ENCODE results near the gene ACTR3C.

Gene ACTR3C

GRCh38 chr7:150357771-150358427 is 34.6 kb upstream of the ACTR3C start:
- ATAC-seq, result no peak

GRCh38 chr7:150357270-150357669 is 33.9 kb upstream of the ACTR3C start:
- TF ChIP-seq ZNF8 (CRISPR knock-in tag; IDR thresholded peaks at IDR 0.05), result no peak
- TF ChIP-seq ZC3H10 (CRISPR knock-in tag; IDR thresholded peaks at IDR 0.05), result no peak
- no peak for TF ChIP-seq TSHZ2 (CRISPR knock-in tag; IDR thresholded peaks at IDR 0.05)
- no peak for TF ChIP-seq POU6F1 (CRISPR knock-in tag; IDR thresholded peaks at IDR 0.05; ENCODE audit: borderline replicate concordance, low read depth)
- TF ChIP-seq BACH2 (CRISPR knock-in tag; IDR thresholded peaks at IDR 0.05; ENCODE audit: borderline replicate concordance), result no peak
- TF ChIP-seq ARNTL (CRISPR knock-in tag; IDR thresholded peaks at IDR 0.05; ENCODE audit: borderline replicate concordance, low read depth), result no peak
- ATAC-seq, result no peak

More at GRCh38 chr7:150357771-150358427, 34.6 kb upstream of the ACTR3C start:
- TF ChIP-seq SNAI2 (CRISPR knock-in tag; IDR thresholded peaks at IDR 0.05) (no peak), GLIS3 (CRISPR knock-in tag; IDR thresholded peaks at IDR 0.05) (no peak), CSRNP3 (CRISPR knock-in tag; IDR thresholded peaks at IDR 0.05) (no peak), BACH2 (CRISPR knock-in tag; IDR thresholded peaks at IDR 0.05; ENCODE audit: borderline replicate concordance) (no peak), CREB5 (CRISPR knock-in tag; IDR thresholded peaks at IDR 0.05; ENCODE audit: low read depth) (no peak), TCF4 (CRISPR knock-in tag; IDR thresholded peaks at IDR 0.05; ENCODE audit: borderline replicate concordance) (no peak), PATZ1 (CRISPR knock-in tag; IDR thresholded peaks at IDR 0.05; ENCODE audit: borderline replicate concordance) (no peak), TSHZ2 (CRISPR knock-in tag; IDR thresholded peaks at IDR 0.05) (no peak), ZNF70 (CRISPR knock-in tag; IDR thresholded peaks at IDR 0.05) (no peak)

GRCh38 chr7:150356265-150356897 is 33.0 kb upstream of the ACTR3C start:
- ATAC-seq, result peak; percentile 71
- TF ChIP-seq TOX (CRISPR knock-in tag; IDR thresholded peaks at IDR 0.05; ENCODE audit: borderline replicate concordance) (no peak), ZFP30 (CRISPR knock-in tag; IDR thresholded peaks at IDR 0.05) (no peak), CSDC2 (CRISPR knock-in tag; IDR thresholded peaks at IDR 0.05) (no peak), ARNTL (CRISPR knock-in tag; IDR thresholded peaks at IDR 0.05; ENCODE audit: borderline replicate concordance, low read depth) (no peak), PATZ1 (CRISPR knock-in tag; IDR thresholded peaks at IDR 0.05; ENCODE audit: borderline replicate concordance) (no peak), OSR1 (CRISPR knock-in tag; IDR thresholded peaks at IDR 0.05) (no peak), SNAI2 (CRISPR knock-in tag; IDR thresholded peaks at IDR 0.05) (no peak), ZNF70 (CRISPR knock-in tag; IDR thresholded peaks at IDR 0.05) (no peak), ESRRG (CRISPR knock-in tag; IDR thresholded peaks at IDR 0.05) (no peak), CREB5 (CRISPR knock-in tag; IDR thresholded peaks at IDR 0.05; ENCODE audit: low read depth) (no peak), ZC3H10 (CRISPR knock-in tag; IDR thresholded peaks at IDR 0.05) (no peak), ISL1 (CRISPR knock-in tag; IDR thresholded peaks at IDR 0.05) (no peak)
